GM12878 (cell line): ENCODE results near the gene SHLD3. TPM values are rescaled to one million over a fixed set of nuclear protein-coding genes. Genes with fewer than 3 reads are reported as not detected.

Experiments
- ATAC-seq: fragments of 200-7000 bp; cut with Tn5 transposase; 3 replicates; pipeline ENCODE4 v1.9.1; 2020; ENCODE audit warnings: mild to moderate bottlenecking, moderate library complexity
- BruUV-seq: library from RNA; stranded (reverse); fragments of 400-500 nt; replicated peaks from 2 replicates; lab custom pipeline; 2021; lab: Mats Ljungman, UMichigan
- CTCF ChIA-PET: fragments of 300-600 bp; sonication (Branson Sonifier 250); formaldehyde crosslinking; extraction: SDS; loops from one replicate; lab custom pipeline; 2021; ENCODE audit warnings: inconsistent platforms; lab: Yijun Ruan, JAX
- POLR2A ChIA-PET: fragments of 350-600 bp; formaldehyde crosslinking; extraction: SDS; loops from one replicate; lab custom pipeline; 2021; ENCODE audit warnings: inconsistent platforms; lab: Charles Lee
- RAD21 ChIA-PET: fragments of 300-600 bp; sonication (Branson Sonifier 250); formaldehyde crosslinking; loops from one replicate; lab custom pipeline; 2023; ENCODE audit warnings: antibody characterized with exemption; ENCODE audit not compliant: unreplicated experiment; lab: Charles Lee
- SMC1A ChIA-PET: fragments of 300-600 bp; sonication (Branson Sonifier 250); formaldehyde crosslinking; loops from one replicate; lab custom pipeline; 2023; ENCODE audit not compliant: unreplicated experiment, uncharacterized antibody; lab: Charles Lee
- DNase-seq: peaks from one replicate; pipeline ENCODE4 v3.0.0-alpha.2; 2011; ENCODE audit warnings: low read depth, low spot score
- FAIRE-seq: peaks from 3 replicates; lab custom pipeline; 2011; peaks lifted over from hg19 to GRCh38; lab: Jason Lieb, UNC
- H2AFZ ChIP-seq: 2 replicates; pipeline ENCODE4 v1.6.0; 2011; ENCODE audit warnings: low read depth, low read length, control low read depth; ENCODE audit not compliant: control insufficient read depth
- H3K27ac ChIP-seq: 2 replicates; pipeline ENCODE4 v1.5.1; 2011; ENCODE audit warnings: control low read depth; ENCODE audit not compliant: control insufficient read depth, insufficient read depth
- H3K27me3 ChIP-seq, 2 experiments: replicated peaks in 1 of 2; 2 replicates each; pipeline versions ENCODE4 v1.6.0 to v1.6.1; 2011; ENCODE audit warnings: low read length in 1 of 2; ENCODE audit not compliant: control insufficient read depth in 2 of 2, insufficient read depth in 2 of 2
- H3K36me3 ChIP-seq, 2 experiments: 2 replicates each; pipeline ENCODE4 v1.5.1; 2011; ENCODE audit warnings: low read length in 1 of 2; ENCODE audit not compliant: control insufficient read depth in 2 of 2, insufficient read depth in 2 of 2
- H3K4me1 ChIP-seq: 2 replicates; pipeline ENCODE4 v1.6.1; 2011; ENCODE audit warnings: mild to moderate bottlenecking, low read length, moderate library complexity, mixed read lengths; ENCODE audit not compliant: control insufficient read depth, insufficient read depth
- H3K4me2 ChIP-seq: 2 replicates; pipeline ENCODE4 v1.6.0; 2011; ENCODE audit warnings: control low read depth; ENCODE audit not compliant: control insufficient read depth, insufficient read depth
- H3K4me3 ChIP-seq: fragments of 200-600 bp; sonication (generic); 2 replicates; pipeline ENCODE4 v1.5.1; 2016
- H3K79me2 ChIP-seq: 2 replicates; pipeline ENCODE4 v1.6.0; 2011; ENCODE audit warnings: low read length; ENCODE audit not compliant: control insufficient read depth, insufficient read depth
- H3K9ac ChIP-seq: 2 replicates; pipeline ENCODE4 v1.8.0; 2011; ENCODE audit warnings: low read length, control low read depth, mixed read lengths; ENCODE audit not compliant: control insufficient read depth, insufficient read depth
- H3K9me3 ChIP-seq: replicated peaks from 3 replicates; pipeline ENCODE4 v1.5.1; 2011; ENCODE audit warnings: mild to moderate bottlenecking, low read length; ENCODE audit not compliant: control insufficient read depth, insufficient read depth
- H4K20me1 ChIP-seq: 2 replicates; pipeline ENCODE4 v1.6.0; 2011; ENCODE audit not compliant: control insufficient read depth, insufficient read depth
- ATF7 ChIP-seq: fragments of 450-650 bp; IDR thresholded peaks from 2 replicates; pipeline ENCODE4 v1.6.1; 2016; ENCODE audit warnings: low read depth, mild to moderate bottlenecking
- CREB1 ChIP-seq: IDR thresholded peaks from 2 replicates; pipeline ENCODE4 v1.6.1; 2012; ENCODE audit warnings: low read depth, mild to moderate bottlenecking, inconsistent platforms
- FOXK2 ChIP-seq: fragments of 450-650 bp; IDR thresholded peaks from 2 replicates; pipeline ENCODE4 v1.6.1; 2017; ENCODE audit warnings: mild to moderate bottlenecking, moderate library complexity
- MYB ChIP-seq: fragments of 150-350 bp; IDR thresholded peaks from 2 replicates; pipeline ENCODE4 v1.6.1; 2014; ENCODE audit warnings: mild to moderate bottlenecking, low read depth, low read length, borderline replicate concordance
- NFXL1 ChIP-seq: fragments of 450-650 bp; IDR thresholded peaks from 2 replicates; pipeline ENCODE4 v1.6.1; 2017; ENCODE audit warnings: antibody characterized with exemption, mild to moderate bottlenecking, borderline replicate concordance
- PML ChIP-seq: IDR thresholded peaks from 2 replicates; pipeline ENCODE4 v1.6.1; 2012; ENCODE audit warnings: low read length, inconsistent platforms
- POLR2AphosphoS2 ChIP-seq: IDR thresholded peaks from 2 replicates; pipeline ENCODE4 v1.6.1; 2011; ENCODE audit warnings: low read depth, mild to moderate bottlenecking, low read length, improper control_type of control experiment, moderate library complexity
- POLR2AphosphoS5 ChIP-seq: IDR thresholded peaks from 2 replicates; pipeline ENCODE4 v1.6.1; 2011; ENCODE audit warnings: mild to moderate bottlenecking, low read length, inconsistent platforms
- RAD21 ChIP-seq: IDR thresholded peaks from 2 replicates; pipeline ENCODE4 v1.6.1; 2011; ENCODE audit warnings: mild to moderate bottlenecking, low read depth, low read length, moderate library complexity; ENCODE audit not compliant: insufficient read depth
- SPI1 ChIP-seq: IDR thresholded peaks from 2 replicates; pipeline ENCODE4 v1.6.1; 2011; ENCODE audit warnings: low read depth, mild to moderate bottlenecking, low read length, moderate library complexity, borderline replicate concordance; ENCODE audit not compliant: insufficient read depth
- SUPT20H ChIP-seq: IDR thresholded peaks from 2 replicates; pipeline ENCODE4 v1.6.1; 2011; ENCODE audit warnings: low read depth, mild to moderate bottlenecking, low read length, moderate library complexity, borderline replicate concordance; ENCODE audit not compliant: control insufficient read depth
- TBL1XR1 ChIP-seq: IDR thresholded peaks from 2 replicates; pipeline ENCODE4 v1.6.1; 2012; ENCODE audit warnings: low read depth, low read length, improper control_type of control experiment
- WRNIP1 ChIP-seq: IDR thresholded peaks from 2 replicates; pipeline ENCODE4 v1.6.1; 2011; ENCODE audit warnings: low read depth, low read length, improper control_type of control experiment, borderline replicate concordance
- in situ Hi-C: fragments of 300-500 bp; cut with MboI; formaldehyde crosslinking; loops from 9 replicates; pipeline ENCODE4 v1.14.3; 2018; ENCODE audit warnings: mixed read lengths
- intact Hi-C: fragments of 100-400 bp; cut with micrococcal nuclease; formaldehyde crosslinking; loops from one replicate; pipeline ENCODE4 v1.14.2; 2022; ENCODE audit not compliant: unreplicated experiment
- polyA plus RNA-seq, 11 experiments: library from polyadenylated mRNA; depleted of rRNA in 4 of 11; unstranded in 6 of 11; stranded (reverse) in 5 of 11; fragments of >200 nt; fragmentation: Nextera tagmentation in 4 of 11; fragmentation: Illumina TruSeq in 1 of 11; extraction: Ambion mirVana in 4 of 11; extraction: Trizol in 1 of 11; gene quantifications; 1 replicate in 1 of 11; 2 replicates in 10 of 11; pipeline versions ENCODE4 v1.2.1 to v1.2.3, GENCODE V29; 2011 to 2016; ENCODE audit warnings: inconsistent platforms in 2 of 11, missing spikeins in 2 of 11, low read depth in 1 of 11
- total RNA-seq, 4 experiments: library from RNA; depleted of rRNA in 3 of 4; stranded (reverse); fragments of >200 nt in 3 of 4; fragmentation: Illumina TruSeq in 1 of 4; extraction: Trizol in 1 of 4; gene quantifications; 2 replicates each; pipeline versions ENCODE4 v1.2.1 to v1.2.3, GENCODE V29; 2013 to 2021
- TF ChIP-seq, protein P1 (sequence below): fragments of 450-650 bp; formaldehyde crosslinking; IDR thresholded peaks from 2 replicates; pipeline ENCODE4 v1.4.0; 2020; ENCODE audit warnings: mild to moderate bottlenecking, moderate library complexity
- TF ChIP-seq, protein P2 (sequence below): IDR thresholded peaks from 2 replicates; pipeline ENCODE4 v1.6.1; 2012; ENCODE audit warnings: low read depth, low read length, improper control_type of control experiment
- TF ChIP-seq, protein P3 (sequence below): fragments of 450-650 bp; IDR thresholded peaks from 2 replicates; pipeline ENCODE4 v1.6.1; 2017; ENCODE audit warnings: borderline replicate concordance
- TF ChIP-seq, protein P4 (sequence below): fragments of 450-650 bp; formaldehyde crosslinking; IDR thresholded peaks from 2 replicates; pipeline ENCODE4 v1.4.0; 2022; ENCODE audit warnings: mild to moderate bottlenecking, moderate library complexity

Gene SHLD3
- total and polyA plus RNA-seq, 10 of the 15 experiments (the other 5 are each of a cell fraction or from before 2014, with no cell fraction given), result 3.1 to 9.2 (median 5.7) TPM

DNA sequence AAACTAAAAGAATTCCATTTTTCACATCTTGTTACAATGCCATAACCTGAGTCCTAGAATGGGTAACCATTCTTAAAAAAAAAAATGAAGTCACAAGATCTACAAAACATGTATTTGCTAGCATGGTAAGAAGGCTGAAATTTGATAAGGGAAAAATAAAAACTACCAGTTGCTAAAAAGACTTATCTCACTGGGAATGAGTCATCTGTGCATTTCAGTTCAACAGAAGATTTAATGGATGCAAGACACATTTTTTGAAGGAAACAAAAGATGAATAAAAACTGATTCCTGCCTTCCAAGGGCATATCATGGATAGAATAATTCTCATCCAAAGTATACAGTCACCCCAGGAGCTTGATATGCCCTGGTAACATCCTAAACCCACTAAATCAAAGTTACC is 49.9 kb downstream of the SHLD3 start:
- no peak for ATAC-seq
- no peak overlapping the region for H3K27ac ChIP-seq
- no peaks in the 10 kb centered on the region for H3K27me3 ChIP-seq
- no peaks in the 10 kb centered on the region for H3K79me2 ChIP-seq
- DNase-seq, result no peak
- no peak for FAIRE-seq
- no peak overlapping the region for H3K4me2 ChIP-seq
- no peak overlapping the region for H3K9ac ChIP-seq
- no peaks in the 10 kb centered on the region for H4K20me1 ChIP-seq
- ChIA-PET CTCF (no interaction called here), RAD21 (no interaction called here), POLR2A (no interaction called here), SMC1A (no interaction called here)
- no TSS peak for BruUV-seq
- intact Hi-C loops, result no loop called here
- H2AFZ ChIP-seq, result no peak overlapping the region
- no peak overlapping the region for H3K4me3 ChIP-seq
- H3K9me3 ChIP-seq, result no peaks in the 10 kb centered on the region
- no peaks in the 10 kb centered on the region for H3K4me1 ChIP-seq
- H3K36me3 ChIP-seq, result peaks cover 0 to 2% of the 10 kb centered on the region in 2 experiments; a peak in 2 of 4 replicates
- in situ Hi-C loops, result no loop called here
- TF ChIP-seq POLR2AphosphoS2 (no peak), RAD21 (no peak), SPI1 (no peak), POLR2AphosphoS5 (no peak), TBL1XR1 (no peak), ATF7 (no peak), SUPT20H (no peak), NFXL1 (no peak), MYB (no peak), PML (no peak), CREB1 (no peak), FOXK2 (no peak), WRNIP1 (no peak)
- TF ChIP-seq, protein P1, sequence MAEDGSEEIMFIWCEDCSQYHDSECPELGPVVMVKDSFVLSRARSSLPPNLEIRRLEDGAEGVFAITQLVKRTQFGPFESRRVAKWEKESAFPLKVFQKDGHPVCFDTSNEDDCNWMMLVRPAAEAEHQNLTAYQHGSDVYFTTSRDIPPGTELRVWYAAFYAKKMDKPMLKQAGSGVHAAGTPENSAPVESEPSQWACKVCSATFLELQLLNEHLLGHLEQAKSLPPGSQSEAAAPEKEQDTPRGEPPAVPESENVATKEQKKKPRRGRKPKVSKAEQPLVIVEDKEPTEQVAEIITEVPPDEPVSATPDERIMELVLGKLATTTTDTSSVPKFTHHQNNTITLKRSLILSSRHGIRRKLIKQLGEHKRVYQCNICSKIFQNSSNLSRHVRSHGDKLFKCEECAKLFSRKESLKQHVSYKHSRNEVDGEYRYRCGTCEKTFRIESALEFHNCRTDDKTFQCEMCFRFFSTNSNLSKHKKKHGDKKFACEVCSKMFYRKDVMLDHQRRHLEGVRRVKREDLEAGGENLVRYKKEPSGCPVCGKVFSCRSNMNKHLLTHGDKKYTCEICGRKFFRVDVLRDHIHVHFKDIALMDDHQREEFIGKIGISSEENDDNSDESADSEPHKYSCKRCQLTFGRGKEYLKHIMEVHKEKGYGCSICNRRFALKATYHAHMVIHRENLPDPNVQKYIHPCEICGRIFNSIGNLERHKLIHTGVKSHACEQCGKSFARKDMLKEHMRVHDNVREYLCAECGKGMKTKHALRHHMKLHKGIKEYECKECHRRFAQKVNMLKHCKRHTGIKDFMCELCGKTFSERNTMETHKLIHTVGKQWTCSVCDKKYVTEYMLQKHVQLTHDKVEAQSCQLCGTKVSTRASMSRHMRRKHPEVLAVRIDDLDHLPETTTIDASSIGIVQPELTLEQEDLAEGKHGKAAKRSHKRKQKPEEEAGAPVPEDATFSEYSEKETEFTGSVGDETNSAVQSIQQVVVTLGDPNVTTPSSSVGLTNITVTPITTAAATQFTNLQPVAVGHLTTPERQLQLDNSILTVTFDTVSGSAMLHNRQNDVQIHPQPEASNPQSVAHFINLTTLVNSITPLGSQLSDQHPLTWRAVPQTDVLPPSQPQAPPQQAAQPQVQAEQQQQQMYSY (CRISPR knock-in tag), result no peak
- TF ChIP-seq, protein P2, sequence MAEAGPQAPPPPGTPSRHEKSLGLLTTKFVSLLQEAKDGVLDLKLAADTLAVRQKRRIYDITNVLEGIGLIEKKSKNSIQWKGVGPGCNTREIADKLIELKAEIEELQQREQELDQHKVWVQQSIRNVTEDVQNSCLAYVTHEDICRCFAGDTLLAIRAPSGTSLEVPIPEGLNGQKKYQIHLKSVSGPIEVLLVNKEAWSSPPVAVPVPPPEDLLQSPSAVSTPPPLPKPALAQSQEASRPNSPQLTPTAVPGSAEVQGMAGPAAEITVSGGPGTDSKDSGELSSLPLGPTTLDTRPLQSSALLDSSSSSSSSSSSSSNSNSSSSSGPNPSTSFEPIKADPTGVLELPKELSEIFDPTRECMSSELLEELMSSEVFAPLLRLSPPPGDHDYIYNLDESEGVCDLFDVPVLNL, result no peak
- TF ChIP-seq, protein P3, sequence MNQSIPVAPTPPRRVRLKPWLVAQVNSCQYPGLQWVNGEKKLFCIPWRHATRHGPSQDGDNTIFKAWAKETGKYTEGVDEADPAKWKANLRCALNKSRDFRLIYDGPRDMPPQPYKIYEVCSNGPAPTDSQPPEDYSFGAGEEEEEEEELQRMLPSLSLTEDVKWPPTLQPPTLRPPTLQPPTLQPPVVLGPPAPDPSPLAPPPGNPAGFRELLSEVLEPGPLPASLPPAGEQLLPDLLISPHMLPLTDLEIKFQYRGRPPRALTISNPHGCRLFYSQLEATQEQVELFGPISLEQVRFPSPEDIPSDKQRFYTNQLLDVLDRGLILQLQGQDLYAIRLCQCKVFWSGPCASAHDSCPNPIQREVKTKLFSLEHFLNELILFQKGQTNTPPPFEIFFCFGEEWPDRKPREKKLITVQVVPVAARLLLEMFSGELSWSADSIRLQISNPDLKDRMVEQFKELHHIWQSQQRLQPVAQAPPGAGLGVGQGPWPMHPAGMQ, result no peak
- TF ChIP-seq, protein P4, sequence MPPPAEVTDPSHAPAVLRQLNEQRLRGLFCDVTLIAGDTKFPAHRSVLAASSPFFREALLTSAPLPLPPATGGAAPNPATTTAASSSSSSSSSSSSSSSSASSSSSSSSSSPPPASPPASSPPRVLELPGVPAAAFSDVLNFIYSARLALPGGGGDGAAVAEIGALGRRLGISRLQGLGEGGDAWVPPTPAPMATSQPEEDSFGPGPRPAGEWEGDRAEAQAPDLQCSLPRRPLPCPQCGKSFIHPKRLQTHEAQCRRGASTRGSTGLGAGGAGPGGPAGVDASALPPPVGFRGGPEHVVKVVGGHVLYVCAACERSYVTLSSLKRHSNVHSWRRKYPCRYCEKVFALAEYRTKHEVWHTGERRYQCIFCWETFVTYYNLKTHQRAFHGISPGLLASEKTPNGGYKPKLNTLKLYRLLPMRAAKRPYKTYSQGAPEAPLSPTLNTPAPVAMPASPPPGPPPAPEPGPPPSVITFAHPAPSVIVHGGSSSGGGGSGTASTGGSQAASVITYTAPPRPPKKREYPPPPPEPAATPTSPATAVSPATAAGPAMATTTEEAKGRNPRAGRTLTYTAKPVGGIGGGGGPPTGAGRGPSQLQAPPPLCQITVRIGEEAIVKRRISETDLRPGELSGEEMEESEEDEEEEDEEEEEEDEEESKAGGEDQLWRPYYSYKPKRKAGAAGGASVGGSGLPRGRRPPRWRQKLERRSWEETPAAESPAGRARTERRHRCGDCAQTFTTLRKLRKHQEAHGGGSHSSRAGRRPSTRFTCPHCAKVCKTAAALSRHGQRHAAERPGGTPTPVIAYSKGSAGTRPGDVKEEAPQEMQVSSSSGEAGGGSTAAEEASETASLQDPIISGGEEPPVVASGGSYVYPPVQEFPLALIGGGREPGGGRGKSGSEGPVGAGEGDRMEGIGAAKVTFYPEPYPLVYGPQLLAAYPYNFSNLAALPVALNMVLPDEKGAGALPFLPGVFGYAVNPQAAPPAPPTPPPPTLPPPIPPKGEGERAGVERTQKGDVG (CRISPR knock-in tag), result no peak
